A673 (cell line): Measurements from ENCODE around the gene WASF2. TPM values are rescaled to one million over a fixed set of nuclear protein-coding genes. Genes with fewer than 3 reads are reported as not detected.

ENCODE experiments used
- BruUV-seq: library from RNA; stranded (reverse); fragments of 400-500 nt; replicated peaks from 2 replicates; lab custom pipeline; 2021; lab: Mats Ljungman, UMichigan
- CTCF ChIA-PET: fragments of 300-600 bp; sonication (Branson Sonifier 250); formaldehyde crosslinking; loops from one replicate; lab custom pipeline; 2022; ENCODE audit warnings: antibody characterized with exemption; lab: Charles Lee
- POLR2A ChIA-PET: fragments of 300-600 bp; sonication (Branson Sonifier 250); formaldehyde crosslinking; loops from one replicate; lab custom pipeline; 2022; ENCODE audit warnings: antibody characterized with exemption; ENCODE audit not compliant: low non-redundant PET; lab: Charles Lee
- DNase-seq: peaks from one replicate; pipeline ENCODE4 v3.0.0-alpha.2; 2015; ENCODE audit warnings: low spot score
- H3K27ac ChIP-seq: fragments of 200-600 bp; sonication (generic); 2 replicates; pipeline ENCODE4 v1.5.1; 2016; ENCODE audit warnings: mixed run types, low read depth, mild to moderate bottlenecking, mixed read lengths, antibody characterized with exemption, low read length; ENCODE audit not compliant: poor library complexity, severe bottlenecking
- H3K27me3 ChIP-seq: fragments of 200-600 bp; sonication (generic); replicated peaks from 2 replicates; pipeline ENCODE4 v1.6.1; 2017; ENCODE audit warnings: mixed run types, low read depth, mild to moderate bottlenecking, mixed read lengths, antibody characterized with exemption, low read length; ENCODE audit not compliant: insufficient read depth, poor library complexity
- H3K36me3 ChIP-seq: fragments of 200-600 bp; sonication (generic); 2 replicates; pipeline ENCODE4 v1.6.1; 2016; ENCODE audit warnings: mixed run types, mild to moderate bottlenecking, mixed read lengths, antibody characterized with exemption, low read length; ENCODE audit not compliant: insufficient read depth, poor library complexity, severe bottlenecking
- H3K4me1 ChIP-seq: fragments of 200-600 bp; sonication (generic); 2 replicates; pipeline ENCODE4 v1.6.1; 2017; ENCODE audit warnings: mixed run types, mild to moderate bottlenecking, mixed read lengths, antibody characterized with exemption, low read length; ENCODE audit not compliant: insufficient read depth, poor library complexity, severe bottlenecking
- H3K4me3 ChIP-seq: fragments of 200-600 bp; sonication (generic); 2 replicates; pipeline ENCODE4 v1.5.1; 2016; ENCODE audit warnings: low read depth, mixed run types, mild to moderate bottlenecking, mixed read lengths, low read length; ENCODE audit not compliant: poor library complexity, severe bottlenecking
- H3K9me3 ChIP-seq: fragments of 200-600 bp; sonication (generic); 2 replicates; pipeline ENCODE4 v1.6.1; 2016; ENCODE audit warnings: mixed run types, low read depth, mild to moderate bottlenecking, mixed read lengths, antibody characterized with exemption, low read length; ENCODE audit not compliant: poor library complexity, severe bottlenecking
- CTCF ChIP-seq: fragments of 300-800, 200-600 bp; sonication (generic); conservative IDR thresholded peaks from 2 replicates; pipeline ENCODE4 v1.5.1; 2017; ENCODE audit warnings: low read depth, mild to moderate bottlenecking, antibody characterized with exemption, low read length, moderate library complexity, mixed read lengths
- EZH2 ChIP-seq: fragments of 200-600 bp; sonication (generic); IDR thresholded peaks from 2 replicates; pipeline ENCODE4 v1.6.1; 2017; ENCODE audit warnings: borderline replicate concordance, low read depth, mild to moderate bottlenecking, mixed read lengths, antibody characterized with exemption, low read length; ENCODE audit not compliant: poor library complexity, severe bottlenecking
- intact Hi-C: fragments of 100-400 bp; cut with micrococcal nuclease; formaldehyde crosslinking; loops from one replicate; pipeline ENCODE4 v1.10.0; 2022; ENCODE audit not compliant: unreplicated experiment
- total RNA-seq: library from RNA; stranded (reverse); gene quantifications from 2 replicates; pipeline ENCODE4 v1.2.3, GENCODE V29; 2021

WASF2 gene
- total RNA-seq, 1 experiment from 2014 or later, result 133 TPM

GRCh38 chr1:27417713-27418112 is 72.3 kb downstream of the WASF2 start:
- POLR2A ChIA-PET, result interaction anchor here (0.6 kb wide), 1 partner anchor 34 kb away, joined by 6 read pairs; no protein-coding TSS in a partner anchor
- no peak overlapping the region for H3K4me3 ChIP-seq

GRCh38 chr1:27416387-27417111 is 73.4 kb downstream of the WASF2 start:
- Histone ChIP-seq H3K36me3 (peaks cover 71% of the 10 kb centered on the region), H3K4me3 (no peak overlapping the region), H3K27me3 (no peaks in the 10 kb centered on the region), H3K9me3 (no peaks in the 10 kb centered on the region), H3K27ac (no peak overlapping the region), H3K4me1 (no peaks in the 10 kb centered on the region)
- DNase-seq, result peak; percentile 71
- intact Hi-C loops, result loop anchor here (1.0 kb wide), 1 partner anchor 190 kb away; no protein-coding TSS in a partner anchor
- TF ChIP-seq CTCF (peak; percentile 73), EZH2 (no peak)
- CTCF ChIA-PET, result interaction anchor here (1.0 to 1.9 kb wide), 5 partner anchors 73 to 246 kb away, joined by 4 to 8 read pairs (median 6); partner anchors contain the start of genes AHDC1 and WASF2
- POLR2A ChIA-PET, result interaction anchor here (0.6 kb wide), 1 partner anchor 305 kb away, joined by 3 read pairs; no protein-coding TSS in a partner anchor
- BruUV-seq, result no TSS peak

More at GRCh38 chr1:27417713-27418112, 72.3 kb downstream of the WASF2 start:
- CTCF ChIA-PET, result no interaction called here
- H3K4me1 ChIP-seq, result no peaks in the 10 kb centered on the region
- H3K36me3 ChIP-seq, result peaks cover 59% of the 10 kb centered on the region
- no peaks in the 10 kb centered on the region for H3K27me3 ChIP-seq
- intact Hi-C loops, result no loop called here
- H3K27ac ChIP-seq, result no peak overlapping the region
- no TSS peak for BruUV-seq
- no peak for TF ChIP-seq CTCF
- no peak for TF ChIP-seq EZH2
- H3K9me3 ChIP-seq, result no peaks in the 10 kb centered on the region
- DNase-seq, result no peak

GRCh38 chr1:27414091-27414490 is 75.9 kb downstream of the WASF2 start:
- Histone ChIP-seq H3K4me1 (no peaks in the 10 kb centered on the region), H3K36me3 (peaks cover 92% of the 10 kb centered on the region), H3K9me3 (no peaks in the 10 kb centered on the region), H3K27ac (no peak overlapping the region), H3K4me3 (no peak overlapping the region), H3K27me3 (no peaks in the 10 kb centered on the region)
- no peak for TF ChIP-seq EZH2
- no peak for TF ChIP-seq CTCF
- DNase-seq, result no peak
- ChIA-PET CTCF (interaction anchor here (0.6 kb wide), 1 partner anchor 86 kb away, joined by 4 read pairs; no protein-coding TSS in a partner anchor), POLR2A (no interaction called here)
- no TSS peak for BruUV-seq
- intact Hi-C loops, result no loop called here
